PC-3 (cell line): Measurements from ENCODE around the gene NEAT1.

ENCODE experiments used
- CTCF ChIP-seq: fragments of 300-600 bp; sonication (generic); conservative IDR thresholded peaks from 2 replicates; pipeline ENCODE4 v1.5.1; 2017; ENCODE audit warnings: antibody characterized with exemption, low read depth, mild to moderate bottlenecking, low read length
- EZH2 ChIP-seq: fragments of 300-600 bp; sonication (generic); IDR thresholded peaks from one replicate; pipeline ENCODE4 v1.6.1; 2017; ENCODE audit warnings: antibody characterized with exemption, mild to moderate bottlenecking, low read length; ENCODE audit not compliant: unreplicated experiment
- EZH2phosphoT487 ChIP-seq: fragments of 300-600 bp; sonication (generic); IDR thresholded peaks from 2 replicates; pipeline ENCODE4 v1.6.1; 2018; ENCODE audit warnings: mild to moderate bottlenecking, antibody characterized with exemption, low read length, borderline replicate concordance

- TF ChIP-seq CTCF (0 out of 2 replicates have a peak, but pooled peaks have one; percentile 6), EZH2 (no peak), EZH2phosphoT487 (no peak)
Observed at GRCh38 chr11:65425105-65425970, 2.7 kb downstream of the NEAT1 start.
